Raji (cell line): Measurements from ENCODE around the gene COL21A1.

Source experiments
- POLR2A ChIP-seq: IDR thresholded peaks from 2 replicates; pipeline ENCODE4 v1.6.1; 2011; ENCODE audit warnings: low read depth, low read length, control low read depth; ENCODE audit not compliant: insufficient read depth

Gene COL21A1

DNA sequence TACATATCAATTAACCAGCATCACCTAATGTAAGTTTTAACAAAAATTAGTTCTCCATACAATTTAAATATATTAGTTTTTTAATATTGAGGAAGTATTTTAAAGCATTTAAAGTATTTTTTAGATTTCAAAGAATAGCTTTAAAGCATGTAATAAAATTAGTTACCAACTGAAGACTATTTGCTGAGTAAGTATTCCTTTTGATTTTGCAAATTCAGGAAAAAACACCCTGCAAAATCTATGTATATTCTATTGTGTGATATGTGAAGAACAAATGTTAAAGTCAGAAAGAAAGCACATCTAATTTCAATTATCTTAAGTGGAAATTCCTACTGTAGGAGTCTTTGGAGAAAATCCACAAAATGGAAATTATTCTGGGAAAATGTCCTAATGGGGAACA is 107.3 kb downstream of the COL21A1 start:
- no peak for TF ChIP-seq POLR2A

- TF ChIP-seq POLR2A, result no peak
Observed at GRCh38 chr6:56115715-56116114, 131.7 kb downstream of the COL21A1 start.

- no peak for TF ChIP-seq POLR2A
Observed at GRCh38 chr6:56109149-56109548, 138.2 kb downstream of the COL21A1 start.

DNA sequence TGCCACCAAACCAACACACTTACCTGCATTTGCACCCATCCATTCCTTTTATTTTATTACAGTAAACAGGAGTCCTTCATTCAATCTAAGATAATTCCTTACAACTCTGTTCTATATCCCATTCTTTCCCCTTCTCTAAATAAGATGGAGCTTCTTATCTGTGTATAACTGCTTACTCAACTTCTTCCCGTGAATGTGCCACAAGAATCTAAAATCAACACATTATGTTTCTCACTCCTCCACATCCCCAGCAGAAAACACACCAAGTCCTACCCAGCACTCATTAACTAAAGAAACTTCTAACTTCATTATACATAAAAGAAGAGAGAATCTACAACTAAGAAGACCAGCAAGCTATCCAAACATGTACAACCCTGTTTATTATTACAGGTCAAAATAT is 141.1 kb downstream of the COL21A1 start:
- TF ChIP-seq POLR2A, result no peak

DNA sequence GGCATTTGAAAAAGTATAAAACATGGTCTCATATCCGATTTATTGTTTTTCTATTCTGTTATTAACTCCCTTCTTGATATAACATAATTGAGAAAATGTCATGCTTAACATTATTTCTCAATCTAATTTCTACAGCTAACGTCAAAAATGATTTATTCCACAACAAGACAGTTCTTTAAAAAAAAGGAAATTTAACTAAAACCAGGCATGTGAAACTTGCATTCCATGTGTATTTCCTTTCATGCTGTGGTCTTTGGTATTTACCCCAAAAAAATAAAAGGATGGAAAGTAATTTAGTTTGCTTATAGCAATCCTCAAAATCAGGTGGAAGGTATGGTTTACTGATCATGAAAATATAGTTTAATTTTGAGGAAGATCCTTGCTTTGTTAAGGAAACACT is 142.8 kb downstream of the COL21A1 start:
- no peak for TF ChIP-seq POLR2A

DNA sequence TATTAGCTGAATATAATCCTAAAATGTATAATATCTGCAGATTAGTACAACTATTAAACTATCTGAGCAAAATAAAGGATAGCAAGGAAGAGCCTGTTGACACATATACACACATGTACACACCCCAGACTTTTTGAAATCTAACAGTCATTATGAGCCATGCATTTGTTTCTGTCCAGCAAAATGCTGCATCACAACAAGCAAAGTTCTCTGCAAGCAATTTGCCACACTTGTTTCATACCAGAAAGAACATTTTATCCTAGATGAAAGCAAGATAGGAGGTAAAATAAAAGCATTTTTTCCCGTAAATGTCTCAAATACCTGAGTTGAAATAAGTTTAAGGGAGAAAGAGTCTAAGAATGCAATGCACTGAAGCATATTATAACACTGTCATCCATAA is 145.2 kb downstream of the COL21A1 start:
- no peak for TF ChIP-seq POLR2A

GRCh38 chr6:56101141-56101553 is 146.2 kb downstream of the COL21A1 start:
- TF ChIP-seq POLR2A, result no peak

DNA sequence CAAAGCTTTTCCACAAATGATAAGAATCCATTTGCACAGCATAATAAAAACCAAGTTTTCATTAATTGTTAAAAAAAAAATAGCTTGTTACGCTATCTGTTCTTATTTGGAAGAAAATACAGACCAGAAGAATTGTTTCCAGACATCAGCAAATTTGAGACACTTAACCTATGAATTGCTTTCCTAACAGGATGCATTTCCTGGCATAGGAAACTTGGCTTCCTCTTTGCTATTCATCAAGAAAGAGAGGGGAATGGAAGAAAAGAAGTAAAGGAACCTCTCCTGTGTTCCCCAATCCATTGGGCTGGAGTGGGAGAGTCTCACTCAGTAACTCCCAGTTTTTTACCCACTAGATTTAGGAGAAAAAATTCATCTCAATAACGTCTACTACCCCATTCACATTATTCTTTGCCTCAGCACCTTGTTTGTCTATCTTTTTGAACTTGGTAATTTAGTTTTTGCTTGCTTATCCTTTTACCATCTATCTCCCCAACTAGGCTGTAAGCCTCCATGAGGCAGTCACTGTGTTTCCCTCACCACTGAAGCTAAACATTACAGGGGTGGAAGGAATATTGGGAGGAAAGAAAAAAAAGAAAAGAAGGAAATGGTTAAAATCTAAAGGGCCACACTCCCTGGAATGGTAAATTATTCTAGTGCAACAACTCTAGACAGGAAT is 150.3 kb downstream of the COL21A1 start:
- TF ChIP-seq POLR2A, result no peak

GRCh38 chr6:56096541-56096940 is 150.8 kb downstream of the COL21A1 start:
- TF ChIP-seq POLR2A, result no peak

DNA sequence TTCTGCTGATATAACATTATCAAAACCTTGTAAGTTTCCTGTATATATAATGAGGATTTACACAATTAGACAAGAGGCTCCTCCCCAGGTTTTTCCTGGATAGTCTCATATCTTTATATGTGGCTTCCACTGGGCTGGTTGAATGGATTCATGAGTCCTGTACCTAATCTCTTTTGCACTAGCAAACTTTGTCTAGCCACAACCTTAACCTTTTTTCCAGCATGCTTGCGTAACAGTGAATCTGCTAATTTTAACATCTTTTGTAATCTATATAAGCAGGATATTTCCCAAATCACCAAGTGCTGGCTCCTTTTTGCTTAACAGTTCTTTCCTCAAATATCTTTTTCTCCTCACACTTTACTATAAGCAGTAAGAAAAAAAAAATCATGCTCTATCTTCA is 153.6 kb downstream of the COL21A1 start:
- no peak for TF ChIP-seq POLR2A

DNA sequence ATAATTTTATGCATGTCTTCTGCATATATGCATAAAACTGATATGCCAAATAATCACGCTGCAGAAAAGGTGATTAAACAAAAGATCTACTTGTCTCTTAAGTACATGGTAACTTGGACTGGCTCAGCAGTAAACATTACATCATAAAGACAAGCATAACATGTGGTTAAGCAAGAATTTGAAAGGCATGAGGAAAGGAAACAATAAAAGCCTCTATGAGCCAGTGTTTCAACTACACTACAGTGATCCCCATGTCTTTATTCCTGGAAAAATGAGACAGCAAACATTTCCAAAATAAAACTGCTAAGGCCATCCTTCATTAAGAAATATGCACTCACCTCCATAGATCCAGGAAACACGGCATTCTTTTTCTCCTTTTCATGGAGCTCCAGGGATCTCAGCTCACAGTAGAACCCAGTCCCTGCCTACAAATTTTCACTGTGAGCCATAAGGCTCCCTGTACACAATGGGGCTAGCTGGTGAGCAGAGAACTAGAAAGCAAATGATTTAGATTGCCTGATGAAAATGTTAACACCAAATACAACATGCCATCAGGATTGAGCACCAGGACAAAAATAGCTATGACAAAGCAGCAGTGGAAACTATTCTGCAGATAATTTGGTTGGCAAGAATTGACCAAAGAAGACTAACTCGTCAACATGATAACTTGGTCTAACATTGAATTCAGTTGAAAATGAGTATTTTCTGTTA is 156.1 kb downstream of the COL21A1 start:
- no peak for TF ChIP-seq POLR2A

DNA sequence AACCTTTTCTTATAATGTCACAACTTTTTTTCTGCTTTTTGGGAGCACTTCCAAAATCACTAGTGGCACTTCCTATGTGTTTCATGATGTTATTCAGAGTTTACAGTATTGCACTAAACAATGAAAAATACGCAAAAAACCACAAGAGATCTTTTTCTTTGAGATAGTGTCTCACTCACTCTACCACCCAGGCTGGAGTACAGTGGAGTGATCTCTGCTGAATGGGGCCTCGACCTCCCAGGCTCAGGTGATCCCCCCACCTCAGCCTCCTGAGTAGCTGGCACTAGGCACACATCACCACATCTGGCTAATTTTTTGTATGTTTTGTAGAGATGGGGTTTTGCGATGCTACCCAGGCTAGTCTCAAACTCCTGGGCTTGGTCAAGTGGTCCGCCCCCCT is 158.7 kb downstream of the COL21A1 start:
- no peak for TF ChIP-seq POLR2A

DNA sequence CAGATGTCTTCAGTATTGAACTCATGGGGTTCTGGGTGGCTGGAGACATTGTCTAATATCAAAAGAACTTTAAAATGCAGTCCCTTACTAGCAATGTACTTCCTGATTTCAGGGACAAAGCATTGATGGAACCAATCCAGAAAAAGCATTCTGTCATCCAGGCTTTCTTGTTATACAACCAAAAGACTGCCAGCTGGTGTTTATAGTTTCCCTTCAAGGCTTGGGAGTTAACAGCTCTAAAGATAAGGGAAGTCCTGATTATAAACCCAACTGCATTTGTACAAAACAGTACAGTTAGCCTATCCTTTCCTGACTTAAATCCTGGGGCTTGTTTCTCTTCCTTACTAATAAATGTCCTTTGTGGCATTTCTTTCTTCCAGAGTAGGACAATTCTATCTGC is 160.0 kb downstream of the COL21A1 start:
- TF ChIP-seq POLR2A, result no peak

- TF ChIP-seq POLR2A, result no peak
Observed at GRCh38 chr6:56079751-56080540, 167.4 kb downstream of the COL21A1 start.

- no peak for TF ChIP-seq POLR2A
Observed at GRCh38 chr6:56076033-56076432, 171.3 kb downstream of the COL21A1 start.

GRCh38 chr6:56073761-56074160 is 173.6 kb downstream of the COL21A1 start:
- no peak for TF ChIP-seq POLR2A
